ENCODE data around the gene FAF1. TPM values are rescaled to one million over a fixed set of nuclear protein-coding genes. Genes with fewer than 3 reads are reported as not detected.

FAF1 gene
- total and polyA plus RNA-seq, 2 donors (not counting 3 experiments of a cell fraction or from before 2014, with no cell fraction given), result 9.0 to 57.6 TPM

DNA sequence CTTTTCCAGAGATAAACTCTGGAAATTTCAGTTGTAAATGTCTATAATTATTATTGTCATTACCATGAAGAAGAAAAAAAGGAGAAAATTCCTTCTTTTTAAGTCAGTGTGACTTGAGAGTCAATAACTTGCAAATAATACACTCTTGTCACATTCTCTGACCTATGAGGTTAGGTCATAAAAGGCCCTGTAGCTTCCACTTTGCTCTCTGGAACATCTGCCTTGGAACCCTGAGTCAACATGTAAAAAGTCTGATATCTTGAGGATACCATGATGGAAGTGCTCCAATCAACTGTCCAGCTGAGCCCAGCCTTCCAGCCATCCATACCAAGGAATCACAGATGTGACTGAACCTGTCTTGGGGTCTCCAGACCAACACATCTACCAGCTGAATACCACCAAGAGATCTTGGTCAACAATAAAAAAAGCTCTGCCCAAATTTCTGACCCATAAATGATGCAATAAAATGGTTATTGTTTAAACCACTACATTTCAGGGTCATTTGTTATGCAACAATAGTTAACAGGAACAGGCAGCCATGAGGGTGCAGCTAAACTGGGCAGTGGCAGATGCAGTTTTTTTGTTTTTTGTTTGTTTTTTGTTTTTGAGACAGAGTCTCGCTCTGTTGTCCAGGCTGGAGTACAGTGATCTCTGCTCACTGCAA lies 547.1 kb downstream of the FAF1 start:
- FAIRE-seq, result no peak
- peaks cover 46 to 51% of the 10 kb centered on the region in 2 experiments for H3K27me3 ChIP-seq (ENCODE audit: control insufficient read depth in 2 of 2, insufficient read depth in 2 of 2, low read length in 2 of 2)
- CTCF ChIA-PET, result interaction anchor here (1.0 to 1.2 kb wide), 5 partner anchors 9 to 190 kb away, joined by 3 to 4 read pairs (median 3); no protein-coding TSS in a partner anchor

More for the DNA sequence above, 547.1 kb downstream of the FAF1 start:
- Histone ChIP-seq H2AFZ (ENCODE audit: low read depth, low read length) (no peak overlapping the region), H3K9me3 (replicated peaks; ENCODE audit: control insufficient read depth, insufficient read depth, low read length) (no peaks in the 10 kb centered on the region), H4K20me1 (replicated peaks; ENCODE audit: control insufficient read depth, extremely low read depth, insufficient read depth, low read length) (no peaks in the 10 kb centered on the region), H3K9me1 (replicated peaks; ENCODE audit: control insufficient read depth, extremely low read depth, insufficient read depth, low read length) (no peaks in the 10 kb centered on the region), H3K4me3 (replicated peaks in 1 of 3; ENCODE audit: insufficient read depth in 1 of 3, low read depth in 1 of 3, low read length in 3 of 3) (no peak overlapping the region), H3K27ac (ENCODE audit: insufficient read depth, low read depth, low read length) (no peak overlapping the region), H3K9ac (replicated peaks; ENCODE audit: extremely low read depth, insufficient read depth, low read length) (no peak overlapping the region), H3K79me2 (ENCODE audit: control insufficient read depth, insufficient read depth, low read length) (no peaks in the 10 kb centered on the region), H3K36me3 (ENCODE audit: control insufficient read depth in 2 of 2, extremely low read depth in 1 of 2, insufficient read depth in 2 of 2, low read length in 2 of 2) (no peaks in the 10 kb centered on the region), H3K4me2 (ENCODE audit: insufficient read depth, low read length) (no peak overlapping the region), H3K4me1 (ENCODE audit: control insufficient read depth, extremely low read depth, insufficient read depth, low read length) (no peaks in the 10 kb centered on the region)
- intact Hi-C loops (cut with micrococcal nuclease) (no loop called here), dilution Hi-C loops (cut with MboI; ENCODE audit: extremely low pct_ligation_motif_present, low sequenced_read_pairs) (no loop called here)
- BruUV-seq (replicated peaks), result no TSS peak
- TF ChIP-seq JUN (IDR thresholded peaks at IDR 0.05; ENCODE audit: borderline replicate concordance, insufficient read depth, insufficient read length, low read depth), result no peak
- no peak for TF ChIP-seq FOS (IDR thresholded peaks at IDR 0.05; ENCODE audit: borderline replicate concordance, insufficient read depth, low read length)
- no peak for TF ChIP-seq GATA2 (IDR thresholded peaks at IDR 0.05; ENCODE audit: insufficient read depth, insufficient read length, low read depth, low read length)
- TF ChIP-seq POLR2AphosphoS5 (IDR thresholded peaks at IDR 0.05; ENCODE audit: insufficient read depth, low read depth, low read length), result no peak
- no peak for TF ChIP-seq MYC (IDR thresholded peaks at IDR 0.05; ENCODE audit: low read depth, low read length)
- TF ChIP-seq, protein P1, sequence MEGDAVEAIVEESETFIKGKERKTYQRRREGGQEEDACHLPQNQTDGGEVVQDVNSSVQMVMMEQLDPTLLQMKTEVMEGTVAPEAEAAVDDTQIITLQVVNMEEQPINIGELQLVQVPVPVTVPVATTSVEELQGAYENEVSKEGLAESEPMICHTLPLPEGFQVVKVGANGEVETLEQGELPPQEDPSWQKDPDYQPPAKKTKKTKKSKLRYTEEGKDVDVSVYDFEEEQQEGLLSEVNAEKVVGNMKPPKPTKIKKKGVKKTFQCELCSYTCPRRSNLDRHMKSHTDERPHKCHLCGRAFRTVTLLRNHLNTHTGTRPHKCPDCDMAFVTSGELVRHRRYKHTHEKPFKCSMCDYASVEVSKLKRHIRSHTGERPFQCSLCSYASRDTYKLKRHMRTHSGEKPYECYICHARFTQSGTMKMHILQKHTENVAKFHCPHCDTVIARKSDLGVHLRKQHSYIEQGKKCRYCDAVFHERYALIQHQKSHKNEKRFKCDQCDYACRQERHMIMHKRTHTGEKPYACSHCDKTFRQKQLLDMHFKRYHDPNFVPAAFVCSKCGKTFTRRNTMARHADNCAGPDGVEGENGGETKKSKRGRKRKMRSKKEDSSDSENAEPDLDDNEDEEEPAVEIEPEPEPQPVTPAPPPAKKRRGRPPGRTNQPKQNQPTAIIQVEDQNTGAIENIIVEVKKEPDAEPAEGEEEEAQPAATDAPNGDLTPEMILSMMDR (IDR thresholded peaks at IDR 0.05; ENCODE audit: extremely low read depth in 1 of 2, insufficient read depth in 1 of 2, low read depth in 1 of 2, low read length in 2 of 2), result no peak
- TF ChIP-seq, protein P2, sequence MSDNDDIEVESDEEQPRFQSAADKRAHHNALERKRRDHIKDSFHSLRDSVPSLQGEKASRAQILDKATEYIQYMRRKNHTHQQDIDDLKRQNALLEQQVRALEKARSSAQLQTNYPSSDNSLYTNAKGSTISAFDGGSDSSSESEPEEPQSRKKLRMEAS (IDR thresholded peaks at IDR 0.05; ENCODE audit: insufficient read depth, insufficient read length), result no peak
- TF ChIP-seq EZH2 (IDR thresholded peaks at IDR 0.05; ENCODE audit: borderline replicate concordance, low read depth, low read length, severe bottlenecking), result no peak
- TF ChIP-seq POLR2A (IDR thresholded peaks at IDR 0.05; ENCODE audit: low read depth, low read length), result no peak
- POLR2A ChIA-PET, result no interaction called here
- DNase-seq (ENCODE audit: low read depth, low spot score), result no peak
